Colonic mucosa (tissue), 4 donors: ENCODE data around the gene PFKL. TPM values are rescaled to one million over a fixed set of nuclear protein-coding genes. Genes with fewer than 3 reads are reported as not detected.

ENCODE experiments used
- DNase-seq: peaks from one replicate; pipeline ENCODE4 v3.0.0-alpha.2; 2020
- H3K27ac ChIP-seq: fragments of 200-600 bp; one replicate; pipeline ENCODE4 v1.8.0; 2021
- H3K27me3 ChIP-seq: fragments of 200-600 bp; one replicate; pipeline ENCODE4 v1.8.0; 2021
- H3K36me3 ChIP-seq: fragments of 200-600 bp; one replicate; pipeline ENCODE4 v1.8.0; 2021
- H3K4me1 ChIP-seq: fragments of 200-600 bp; one replicate; pipeline ENCODE4 v1.8.0; 2021; ENCODE audit warnings: mild to moderate bottlenecking
- H3K4me3 ChIP-seq: fragments of 200-600 bp; one replicate; pipeline ENCODE4 v1.8.0; 2021
- H3K9ac ChIP-seq, 2 donors: one replicate each; pipeline ENCODE4 v1.7.0; 2013; ENCODE audit warnings: control low read depth in 2 of 2, low read depth in 2 of 2, low read length in 2 of 2
- H3K9me3 ChIP-seq: fragments of 200-600 bp; one replicate; pipeline ENCODE4 v1.8.0; 2021
- CTCF ChIP-seq: fragments of 200-600 bp; IDR thresholded peaks from one replicate; pipeline ENCODE4 v1.8.0; 2022; ENCODE audit warnings: antibody characterized with exemption, mild to moderate bottlenecking
- intact Hi-C: fragments of 100-400 bp; cut with DNase I; formaldehyde crosslinking; loops from one replicate; pipeline ENCODE4 v1.14.1; 2022
- total RNA-seq, 2 donors: library from RNA; stranded (reverse); fragmentation: NEBNext Ultra II Directional in 1 of 2; extraction: Animal tissue kit (Norgen Biotek cat#: 25700) in 1 of 2; gene quantifications; one replicate each; pipeline ENCODE4 v1.2.1, GENCODE V29; 2021
- donor health status: healthy.
- donor health status: DM: no; HTN: no; CAD: no.
- donor health status: DM: no; HTN: no; CAD: no.

The PFKL gene
- total RNA-seq, 2 donors from 2014 or later = 300 to 332 TPM

GRCh38 chr21:44260066-44260465 lies 39.8 kb upstream of the PFKL start:
- Histone ChIP-seq H3K27me3 (no peaks in the 10 kb centered on the region), H3K27ac (no peak overlapping the region), H3K36me3 (no peaks in the 10 kb centered on the region), H3K9ac (no peak overlapping the region), H3K9me3 (no peaks in the 10 kb centered on the region), H3K4me1 (no peaks in the 10 kb centered on the region), H3K4me3 (no peak overlapping the region)
- intact Hi-C loops = no loop called here
- DNase-seq = no peak
- TF ChIP-seq CTCF = no peak

- no peaks in the 10 kb centered on the region for H3K9me3 ChIP-seq
- intact Hi-C loops = no loop called here
- no peaks in the 10 kb centered on the region for H3K4me1 ChIP-seq
- H3K9ac ChIP-seq = no peak overlapping the region
- TF ChIP-seq CTCF = no peak
- H3K4me3 ChIP-seq = no peak overlapping the region
- no peak overlapping the region for H3K27ac ChIP-seq
- no peaks in the 10 kb centered on the region for H3K36me3 ChIP-seq
- DNase-seq = no peak
- no peaks in the 10 kb centered on the region for H3K27me3 ChIP-seq
Observed at GRCh38 chr21:44260791-44261631, 38.8 kb upstream of the PFKL start.

GRCh38 chr21:44261675-44262295 lies 38.1 kb upstream of the PFKL start, which contains the start of gene DNMT3L:
Gene DNMT3L, minus strand, starts transcription at chr21:44261897. Its CDS starts 638 bp downstream, at chr21:44261259.
- Histone ChIP-seq H3K27me3 (no peaks in the 10 kb centered on the region), H3K9ac (no peak within 1 kb of the TSS), H3K36me3 (no peaks in the 10 kb centered on the region), H3K4me1 (no peaks in the 10 kb centered on the region), H3K9me3 (no peaks in the 10 kb centered on the region), H3K4me3 (no peak within 1 kb of the TSS), H3K27ac (no peak within 1 kb of the TSS)
- TF ChIP-seq CTCF = no peak
- intact Hi-C loops = no loop called here
- no peak for DNase-seq

GRCh38 chr21:44262338-44263056 lies 37.4 kb upstream of the PFKL start:
- DNase-seq = no peak
- intact Hi-C loops = no loop called here
- Histone ChIP-seq H3K27me3 (no peaks in the 10 kb centered on the region), H3K4me3 (no peak overlapping the region), H3K4me1 (no peaks in the 10 kb centered on the region), H3K9me3 (no peaks in the 10 kb centered on the region), H3K36me3 (no peaks in the 10 kb centered on the region), H3K27ac (no peak overlapping the region), H3K9ac (no peak overlapping the region)
- TF ChIP-seq CTCF = no peak

GRCh38 chr21:44263221-44263760 lies 36.6 kb upstream of the PFKL start:
- H3K27me3 ChIP-seq = no peaks in the 10 kb centered on the region
- no peak overlapping the region for H3K9ac ChIP-seq
- no peak overlapping the region for H3K27ac ChIP-seq
- no peaks in the 10 kb centered on the region for H3K4me1 ChIP-seq
- H3K9me3 ChIP-seq = no peaks in the 10 kb centered on the region
- H3K4me3 ChIP-seq = no peak overlapping the region
- DNase-seq = no peak
- H3K36me3 ChIP-seq = no peaks in the 10 kb centered on the region
- no peak for TF ChIP-seq CTCF
- intact Hi-C loops = no loop called here
